Measurements from ENCODE around the gene BCOR. TPM values are rescaled to one million over a fixed set of nuclear protein-coding genes. Genes with fewer than 3 reads are reported as not detected.

BCOR gene
- total RNA-seq, 1 donor from 2014 or later, result 37.3 TPM

- peak overlapping the region; percentile 85 for H3K4me3 Mint-ChIP-seq
- TF ChIP-seq CTCF (conservative IDR thresholded peaks at IDR 0.05), result no peak
- H3K4me1 Mint-ChIP-seq (ENCODE audit: unreplicated experiment), result peaks cover 15% of the 10 kb centered on the region
- H3K9me3 Mint-ChIP-seq, result no peaks in the 10 kb centered on the region
- DNase-seq (ENCODE audit: extremely low spot score, unreplicated experiment), result no peak
- H3K27me3 Mint-ChIP-seq, result peaks cover 3% of the 10 kb centered on the region
- H3K27ac Mint-ChIP-seq, result peak overlapping the region; percentile 88
- H3K36me3 Mint-ChIP-seq, result no peaks in the 10 kb centered on the region
Observed at GRCh38 chrX:40107291-40108161, 9.8 kb upstream of the BCOR start.

GRCh38 chrX:40106676-40107290, 9.0 kb upstream of the BCOR start:
- peak overlapping the region; percentile 79 for H3K27ac Mint-ChIP-seq
- peaks cover 3% of the 10 kb centered on the region for H3K27me3 Mint-ChIP-seq
- DNase-seq (ENCODE audit: extremely low spot score, unreplicated experiment), result no peak
- peak overlapping the region; percentile 85 for H3K4me3 Mint-ChIP-seq
- TF ChIP-seq CTCF (conservative IDR thresholded peaks at IDR 0.05), result no peak
- H3K4me1 Mint-ChIP-seq (ENCODE audit: unreplicated experiment), result peaks cover 14% of the 10 kb centered on the region
- no peaks in the 10 kb centered on the region for H3K9me3 Mint-ChIP-seq
- no peaks in the 10 kb centered on the region for H3K36me3 Mint-ChIP-seq

GRCh38 chrX:40105835-40106675, 8.3 kb upstream of the BCOR start:
- peaks cover 3% of the 10 kb centered on the region for H3K27me3 Mint-ChIP-seq
- peak overlapping the region; percentile 79 for H3K27ac Mint-ChIP-seq
- H3K4me3 Mint-ChIP-seq, result peak overlapping the region; percentile 85
- no peak for TF ChIP-seq CTCF (conservative IDR thresholded peaks at IDR 0.05)
- peak; percentile 78 for DNase-seq (ENCODE audit: extremely low spot score, unreplicated experiment)
- peaks cover 17% of the 10 kb centered on the region for H3K4me1 Mint-ChIP-seq (ENCODE audit: unreplicated experiment)
- H3K36me3 Mint-ChIP-seq, result no peaks in the 10 kb centered on the region
- H3K9me3 Mint-ChIP-seq, result no peaks in the 10 kb centered on the region

- DNase-seq (ENCODE audit: extremely low spot score, unreplicated experiment), result no peak
- Mint-ChIP-seq H3K27me3 (peaks cover 3% of the 10 kb centered on the region), H3K27ac (peak overlapping the region; percentile 18), H3K4me1 (ENCODE audit: unreplicated experiment) (peaks cover 17% of the 10 kb centered on the region), H3K36me3 (no peaks in the 10 kb centered on the region), H3K4me3 (peak overlapping the region; percentile 81), H3K9me3 (no peaks in the 10 kb centered on the region)
- no peak for TF ChIP-seq CTCF (conservative IDR thresholded peaks at IDR 0.05)
Observed at GRCh38 chrX:40104985-40105834, 7.5 kb upstream of the BCOR start.

- H3K27ac Mint-ChIP-seq, result peak overlapping the region; percentile 46
- H3K9me3 Mint-ChIP-seq, result no peaks in the 10 kb centered on the region
- TF ChIP-seq CTCF (conservative IDR thresholded peaks at IDR 0.05), result no peak
- peak overlapping the region; percentile 70 for H3K4me3 Mint-ChIP-seq
- peaks cover 3% of the 10 kb centered on the region for H3K27me3 Mint-ChIP-seq
- DNase-seq (ENCODE audit: extremely low spot score, unreplicated experiment), result no peak
- H3K36me3 Mint-ChIP-seq, result no peaks in the 10 kb centered on the region
- peaks cover 17% of the 10 kb centered on the region for H3K4me1 Mint-ChIP-seq (ENCODE audit: unreplicated experiment)
Observed at GRCh38 chrX:40104630-40104984, 6.8 kb upstream of the BCOR start.

Measured in type B pancreatic cell (in vitro differentiated cells).